Heart left ventricle (tissue), 16 donors: ENCODE data around the gene NMRK2. TPM values are rescaled to one million over a fixed set of nuclear protein-coding genes. Genes with fewer than 3 reads are reported as not detected.
A peak's percentile ranks its signal among the peaks of the same experiment; 100 is the strongest.

Experiments used
- ATAC-seq, 4 donors: fragments of 200-7000 bp; cut with Tn5 transposase; one replicate each; pipeline ENCODE4 v1.9.1; 2020 to 2022; ENCODE audit warnings: moderate library complexity in 4 of 4, mild to moderate bottlenecking in 3 of 4, moderate number of reproducible peaks in 1 of 4
- DNase-seq, 5 donors: peaks; one replicate each; pipeline ENCODE4 v3.0.0-alpha.2; 2020
- H3K27ac ChIP-seq, 12 donors: fragments of 200-600 bp; sonication (generic) in 4 of 12; one replicate each; pipeline versions ENCODE4 v1.5.0 to v1.8.0; 2016 to 2022; ENCODE audit warnings: mild to moderate bottlenecking in 2 of 12
- H3K27me3 ChIP-seq, 9 donors: fragments of 200-600 bp; sonication (generic) in 2 of 9; one replicate each; pipeline versions ENCODE4 v1.5.1 to v1.8.0; 2016 to 2022; ENCODE audit warnings: mild to moderate bottlenecking in 3 of 9
- H3K36me3 ChIP-seq, 9 donors: fragments of 200-600 bp; sonication (generic) in 2 of 9; one replicate each; pipeline versions ENCODE4 v1.5.0 to v1.8.0; 2018 to 2022; ENCODE audit warnings: mild to moderate bottlenecking in 2 of 9
- H3K4me1 ChIP-seq, 12 donors: fragments of 200-600 bp; sonication (generic) in 4 of 12; one replicate each; pipeline versions ENCODE4 v1.5.0 to v1.8.0; 2016 to 2022; ENCODE audit warnings: mild to moderate bottlenecking in 3 of 12
- H3K4me3 ChIP-seq, 12 donors: fragments of 200-600 bp; sonication (generic) in 4 of 12; one replicate each; pipeline versions ENCODE4 v1.5.0 to v1.8.0; 2017 to 2022; ENCODE audit warnings: mild to moderate bottlenecking in 9 of 12, moderate library complexity in 4 of 12
- H3K9me3 ChIP-seq, 12 donors: fragments of 200-600 bp; sonication (generic) in 4 of 12; one replicate each; pipeline versions ENCODE4 v1.5.0 to v1.8.0; 2016 to 2022; ENCODE audit warnings: mild to moderate bottlenecking in 1 of 12
- CTCF ChIP-seq, 12 donors: fragments of 200-600 bp; sonication (generic) in 4 of 12; IDR thresholded peaks; one replicate each; pipeline versions ENCODE4 v1.5.0 to v1.8.0; 2018 to 2022; ENCODE audit warnings: antibody characterized with exemption in 12 of 12, mild to moderate bottlenecking in 5 of 12
- POLR2A ChIP-seq, 2 donors: fragments of 450-650 bp; IDR thresholded peaks; one replicate each; pipeline ENCODE4 v1.6.1; 2017; ENCODE audit warnings: antibody characterized with exemption in 2 of 2, mild to moderate bottlenecking in 2 of 2, moderate library complexity in 2 of 2
- WGBS, 4 donors: extraction: QIAGEN DNeasy Blood & Tissue Kit in 2 of 4; methylation state at CpG; one replicate each; pipeline versions ENCODE4 v1.1.5 to v1.1.7; 2013 to 2018; 5-methylcytosine and 5-hydroxymethylcytosine counted together
- intact Hi-C, 10 donors: fragments of 100-400 bp; cut with DNase I; formaldehyde crosslinking; loops; one replicate each; pipeline versions ENCODE4 v1.11.1 to v1.14.2; 2022
- polyA plus RNA-seq, 2 donors: library from polyadenylated mRNA; stranded (reverse); fragments of 200-250 nt; gene quantifications; one replicate each; pipeline ENCODE4 v1.2.3, GENCODE V29; 2013
- total RNA-seq, 9 donors: library from RNA; depleted of rRNA in 2 of 9; stranded (reverse); fragments of >200 nt in 2 of 9; fragmentation: NEBNext Ultra II Directional in 3 of 9; extraction: Animal tissue kit (Norgen Biotek cat#: 25700) in 3 of 9; gene quantifications; one replicate each; pipeline versions ENCODE4 v1.1.0 to v1.2.4, GENCODE V29; 2016 to 2023
- donor health status: ischemic (EF 13 %, LVEDD 7.1; RV severe dilation, severe dysfunction).
- donor health status: healthy with polysubstance abuse.
- donor health status: DM: no; HTN: yes; CAD: no.
- donor health status: DM: no; HTN: no; CAD: no.
- donor health status: ischemic (EF 25% LVEDD 6.9; RV normal size, moderate dysfunction).
- donor health status: ischemic (EF 25% LVEDD 5.7; RV mildly dilated, moderate dysfunction).
- donor health status: healthy.
- donor health status: DM: yes; HTN: yes; CAD: no.
- donor health status: ischemic (EF 35%, LVEDD 5.7; RV mildly dilated, moderate dysfunction).
- donor health status: nonischemic (EF 11% LVEDD 7.7; RV severe dilation, severe dysfunction).
- donor health status: DM: yes; HTN: yes; CAD: no.
- donor health status: PGD.
- donor health status: ischemic (EF 29% LVEDD 5.4; RV normal size, mild dysfunction).
- donor health status: nonischemic (EF 23%, LVEDD 6.1; RV moderate dilation, normal function).

The NMRK2 gene
- total and polyA plus RNA-seq, 11 donors = 347 to 2,001 (median 612) TPM

- TF ChIP-seq CTCF (IDR thresholded peaks at IDR 0.05) (no peak), POLR2A (IDR thresholded peaks at IDR 0.05) (no peak)
- intact Hi-C loops = loop anchor here in 7 of 10 donors (10.0 kb wide), 5 partner anchors 133 to 223 kb away; partner anchors contain the start of genes APBA3 (in 3 of the 7), MRPL54 (in 3 of the 7), ANKRD24 (in 2 of the 7) and SIRT6 (in 2 of the 7)
- Histone ChIP-seq H3K27me3 (no peaks in the 10 kb centered on the region), H3K27ac (peak overlapping the region in 2 of 12 donors; percentile 6 to 29), H3K4me3 (peak overlapping the region in 1 of 12 donors; percentile 8), H3K36me3 (peaks cover 14 to 77% (median 72%) of the 10 kb centered on the region in 9 donors), H3K9me3 (no peaks in the 10 kb centered on the region), H3K4me1 (peaks cover 6 to 58% (median 37%) of the 10 kb centered on the region in 12 donors)
- 85 to 87% (median 86%) methylated on average over 38 to 39 of the region's 39 CpGs for WGBS, 4 donors
- DNase-seq (peak in 3 of 5 donors; percentile 8 to 29 (median 20)), ATAC-seq (no peak)
Observed at GRCh38 chr19:3981736-3982681, 49.1 kb downstream of the NMRK2 start.

- Histone ChIP-seq H3K36me3 (peaks cover 8 to 68% (median 63%) of the 10 kb centered on the region in 9 donors), H3K27ac (peak overlapping the region in 7 of 12 donors; percentile 85 to 98 (median 95)), H3K4me1 (peaks cover 7 to 66% (median 43%) of the 10 kb centered on the region in 12 donors), H3K9me3 (no peaks in the 10 kb centered on the region), H3K4me3 (peak overlapping the region in 3 of 12 donors; percentile 71 to 97 (median 94)), H3K27me3 (no peaks in the 10 kb centered on the region)
- intact Hi-C loops = loop anchor here in 7 of 10 donors (10.0 kb wide), 5 partner anchors 132 to 222 kb away; partner anchors contain the start of genes APBA3 (in 3 of the 7), MRPL54 (in 3 of the 7), ANKRD24 (in 2 of the 7) and SIRT6 (in 2 of the 7)
- ATAC-seq (peak in 2 of 4 donors; percentile 4 to 10), DNase-seq (peak in 4 of 5 donors; percentile 22 to 48 (median 24))
- TF ChIP-seq POLR2A (IDR thresholded peaks at IDR 0.05) (no peak), CTCF (IDR thresholded peaks at IDR 0.05) (no peak)
- whole genome bisulfite sequencing, 4 donors = 80 to 85% (median 84%) methylated on average over 30 to 40 of the region's 40 CpGs
Observed at GRCh38 chr19:3982701-3983541, 50.1 kb downstream of the NMRK2 start.

- Histone ChIP-seq H3K27me3 (no peaks in the 10 kb centered on the region), H3K27ac (peak overlapping the region in 11 of 12 donors; percentile 85 to 98 (median 93)), H3K36me3 (peaks cover 7 to 62% (median 57%) of the 10 kb centered on the region in 9 donors), H3K9me3 (no peaks in the 10 kb centered on the region), H3K4me3 (peak overlapping the region in 11 of 12 donors; percentile 70 to 100 (median 83)), H3K4me1 (peaks cover 10 to 69% (median 44%) of the 10 kb centered on the region in 12 donors)
- no peak for TF ChIP-seq POLR2A (IDR thresholded peaks at IDR 0.05)
- no peak for TF ChIP-seq CTCF (IDR thresholded peaks at IDR 0.05)
- no peak for ATAC-seq
- DNase-seq = no peak
- intact Hi-C loops = loop anchor here in 7 of 10 donors (10.0 kb wide), 5 partner anchors 131 to 221 kb away; partner anchors contain the start of genes APBA3 (in 3 of the 7), MRPL54 (in 3 of the 7), ANKRD24 (in 2 of the 7) and SIRT6 (in 2 of the 7)
- 41 to 59% (median 57%) methylated on average over 7 of the region's 7 CpGs for whole genome bisulfite sequencing, 4 donors
Observed at GRCh38 chr19:3983542-3983914, 50.7 kb downstream of the NMRK2 start.
